NCI-H524 treated with DMSO at 0.1 percent for 48 hours (cell line): Measurements from ENCODE around the gene IFFO2.

Experiments used
- DNase-seq: peaks from one replicate; lab custom pipeline; 2025; lab: John Stamatoyannopoulos, UW

The IFFO2 gene

DNA sequence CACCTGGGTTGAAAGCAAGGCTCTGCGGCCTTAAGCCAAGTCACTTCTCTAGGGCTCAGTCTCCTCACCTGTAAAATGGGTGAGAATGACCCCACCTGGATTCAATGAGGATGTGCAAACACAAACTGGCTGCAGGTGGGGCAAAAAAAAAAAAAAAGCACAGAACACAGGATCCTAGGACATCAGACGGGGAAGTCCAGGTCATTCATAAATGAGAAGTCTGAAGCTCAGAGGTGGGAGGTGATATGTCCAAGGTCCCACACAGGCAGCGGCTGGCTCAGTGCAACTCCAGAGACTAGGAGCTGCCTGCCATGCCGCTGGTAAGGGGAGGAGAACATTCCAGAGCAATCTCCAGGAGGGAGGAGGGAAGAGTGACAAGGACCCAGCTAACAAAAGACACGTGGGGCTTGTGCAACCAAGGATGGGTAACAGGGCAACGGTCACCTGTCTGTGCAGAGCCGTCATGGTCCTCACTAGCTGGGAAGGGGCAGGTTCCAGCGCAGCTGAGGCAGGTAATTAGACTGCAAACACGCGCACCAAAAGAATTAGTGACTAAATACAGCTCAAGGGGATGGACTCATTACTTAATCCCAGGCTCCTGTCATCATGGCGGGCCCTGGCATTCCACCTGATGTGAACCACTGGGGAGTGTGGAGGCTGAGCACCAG lies 19.5 kb downstream of the IFFO2 start:
- DNase-seq, result no peak

DNA sequence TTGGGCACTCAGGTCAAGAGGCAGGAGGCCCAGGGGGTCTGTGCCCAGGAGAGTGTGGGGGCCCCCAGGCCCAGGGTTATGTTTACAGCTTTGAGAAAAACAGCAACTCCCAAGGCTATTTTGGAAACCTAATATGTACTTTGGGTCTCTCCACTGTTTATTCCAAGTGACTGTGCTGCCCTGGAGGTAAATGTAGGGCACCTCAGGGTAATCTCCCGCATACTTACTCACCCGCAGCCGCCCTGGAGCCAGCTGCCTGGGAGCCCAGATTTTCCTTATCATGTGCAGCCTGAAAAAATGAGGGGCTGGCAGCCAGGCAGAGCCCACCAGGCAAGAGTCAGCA lies 20.0 kb downstream of the IFFO2 start:
- DNase-seq, result no peak

DNA sequence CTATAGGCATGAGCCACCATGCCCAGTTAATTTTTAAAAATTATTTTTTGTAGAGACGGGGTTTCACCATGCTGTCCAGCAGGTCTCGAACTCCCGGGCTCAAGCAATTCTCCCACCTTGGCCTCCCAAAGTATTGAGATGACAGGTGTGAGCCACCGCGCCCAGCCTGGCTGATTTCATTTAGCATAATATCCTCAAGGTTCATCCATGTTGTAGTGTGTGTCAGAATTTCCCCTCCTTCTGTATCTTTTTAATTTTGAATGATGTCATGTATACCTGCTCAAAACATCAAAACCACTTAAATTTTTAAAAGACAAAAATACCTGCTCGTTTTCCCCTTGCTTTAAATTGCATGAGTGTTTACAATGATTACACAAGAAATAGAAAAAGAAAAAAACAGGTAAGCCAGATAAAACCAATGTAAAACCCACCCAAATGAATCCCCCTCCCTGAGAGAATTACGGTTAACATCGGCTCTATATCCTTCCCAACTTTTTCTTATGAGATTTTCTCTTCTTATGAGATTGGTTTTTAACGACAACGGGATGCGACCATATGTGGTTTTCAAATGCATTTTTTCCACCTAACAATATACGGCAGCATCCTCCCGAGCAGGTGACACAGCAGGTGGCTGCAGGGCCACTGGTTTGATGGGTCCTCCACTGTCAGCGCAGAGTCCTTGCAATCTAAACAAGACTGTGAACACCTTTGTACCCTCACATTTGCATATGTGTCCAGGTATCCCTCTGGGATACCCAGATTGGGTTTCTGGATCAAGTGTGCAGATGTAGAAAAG lies 22.1 kb downstream of the IFFO2 start:
- DNase-seq, result no peak

DNA sequence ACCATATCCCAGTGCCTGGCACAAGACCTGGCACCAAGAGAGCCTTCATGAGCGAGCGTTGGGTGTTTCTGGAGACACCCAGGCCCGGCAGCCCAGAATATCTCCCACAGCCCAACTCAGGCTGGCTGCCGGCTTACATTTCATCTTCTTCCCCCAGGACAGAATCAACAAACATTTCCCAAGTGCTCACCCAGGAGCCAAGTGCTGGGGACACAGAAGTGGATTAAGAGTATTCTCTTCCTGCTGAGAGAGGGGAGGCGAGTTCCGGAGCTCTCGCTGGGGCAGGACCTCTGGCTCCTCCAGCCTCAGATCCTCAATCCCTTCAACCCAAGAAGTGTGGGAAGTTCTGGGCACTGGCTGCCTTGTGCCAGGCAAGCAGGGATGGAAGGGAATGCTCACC lies 23.6 kb downstream of the IFFO2 start:
- DNase-seq, result no peak

DNA sequence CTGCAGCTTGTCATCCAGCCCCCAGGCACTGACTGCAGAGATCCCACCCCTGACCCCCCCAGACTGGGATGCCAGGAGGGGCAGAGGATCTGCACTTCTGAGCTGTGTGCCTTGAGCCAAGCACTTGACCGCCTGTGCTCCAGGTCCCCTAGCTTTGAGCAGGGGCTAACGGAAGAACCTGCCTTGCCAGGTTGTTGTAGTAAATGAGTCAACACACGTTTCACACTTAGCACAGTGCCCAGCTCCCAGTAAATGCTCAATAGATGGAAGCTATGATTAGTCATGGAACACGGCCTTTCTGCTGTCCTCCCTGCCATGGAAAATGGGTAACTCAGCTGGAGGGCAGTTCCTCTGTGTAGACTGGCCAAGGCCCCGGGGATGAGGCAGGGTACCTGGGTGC lies 24.1 kb downstream of the IFFO2 start:
- no peak for DNase-seq

DNA sequence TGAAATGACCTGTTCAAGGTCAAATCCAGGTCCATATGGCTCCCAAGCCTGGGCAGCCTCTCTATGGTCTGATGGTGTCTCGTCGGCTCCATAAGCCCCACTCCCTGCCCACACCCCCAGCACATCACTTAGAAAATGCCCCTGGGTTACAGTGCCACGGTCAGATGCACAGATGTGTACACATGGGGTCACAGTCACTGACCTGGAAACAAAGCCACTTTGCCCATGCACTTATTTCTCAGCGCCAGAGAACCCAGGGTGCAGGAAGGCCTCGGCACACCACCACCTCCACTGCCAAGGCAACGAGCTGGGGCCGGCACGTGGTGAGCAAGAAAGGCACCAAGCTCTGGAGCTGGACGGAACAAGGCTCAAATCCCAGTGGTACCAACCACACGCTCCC lies 24.7 kb downstream of the IFFO2 start:
- no peak for DNase-seq

DNA sequence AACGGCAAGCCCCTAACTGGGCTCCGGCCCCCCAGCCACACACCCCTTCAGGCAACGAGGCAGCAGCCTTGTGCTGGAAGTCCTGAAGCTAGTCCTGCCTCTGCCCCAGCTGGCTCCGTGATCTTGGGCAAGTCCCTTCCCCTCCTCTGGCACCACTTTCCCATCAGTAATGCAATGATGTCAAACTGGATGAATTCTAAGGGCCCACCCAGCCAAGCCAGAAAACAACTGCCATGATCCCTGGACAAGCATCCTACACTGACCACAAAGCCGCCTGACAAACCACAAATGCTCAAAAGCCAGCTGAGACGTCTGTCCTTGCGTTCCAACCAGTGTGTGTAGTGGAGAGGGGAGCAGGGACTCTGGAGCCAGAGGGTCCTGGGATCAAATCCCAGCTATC lies 26.8 kb downstream of the IFFO2 start:
- no peak for DNase-seq

DNA sequence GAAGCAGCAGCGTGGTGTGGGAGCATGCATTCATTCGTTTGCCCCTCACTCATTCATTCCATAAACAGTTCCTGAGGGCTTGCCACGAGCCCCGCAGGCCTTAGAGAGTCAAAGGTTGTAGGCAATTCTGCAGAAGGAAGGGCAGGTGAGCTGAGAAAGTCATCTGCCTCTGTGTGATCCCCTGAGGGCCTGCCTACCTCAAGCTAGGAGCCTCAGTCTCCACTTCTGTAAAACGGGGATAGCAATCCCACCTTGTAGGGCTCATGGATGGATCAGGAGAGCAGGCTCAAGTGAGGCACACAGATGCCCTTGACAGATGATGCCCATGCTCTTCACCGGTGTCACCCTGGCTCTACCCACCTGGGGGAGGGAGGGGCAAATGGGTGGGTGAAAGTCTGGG lies 27.5 kb downstream of the IFFO2 start:
- DNase-seq, result no peak

- DNase-seq, result no peak
These were observed 28.1 kb downstream of the IFFO2 start for GRCh38 chr1:18928406-18928805.

GRCh38 chr1:18927654-18928272 lies 28.7 kb downstream of the IFFO2 start:
- DNase-seq, result peak; percentile 63

- no peak for DNase-seq
These were observed 29.3 kb downstream of the IFFO2 start for GRCh38 chr1:18927082-18927653.

- no peak for DNase-seq
These were observed 30.0 kb downstream of the IFFO2 start for GRCh38 chr1:18926315-18927081.

- no peak for DNase-seq
These were observed 31.2 kb downstream of the IFFO2 start for GRCh38 chr1:18925279-18925678.

- DNase-seq, result no peak
These were observed 32.2 kb downstream of the IFFO2 start for GRCh38 chr1:18924221-18924691.

- DNase-seq, result peak; percentile 42
These were observed 32.7 kb downstream of the IFFO2 start for GRCh38 chr1:18923756-18924211.

GRCh38 chr1:18922848-18923755 lies 33.4 kb downstream of the IFFO2 start:
- no peak for DNase-seq

- no peak for DNase-seq
These were observed 34.2 kb downstream of the IFFO2 start for GRCh38 chr1:18922319-18922726.

DNA sequence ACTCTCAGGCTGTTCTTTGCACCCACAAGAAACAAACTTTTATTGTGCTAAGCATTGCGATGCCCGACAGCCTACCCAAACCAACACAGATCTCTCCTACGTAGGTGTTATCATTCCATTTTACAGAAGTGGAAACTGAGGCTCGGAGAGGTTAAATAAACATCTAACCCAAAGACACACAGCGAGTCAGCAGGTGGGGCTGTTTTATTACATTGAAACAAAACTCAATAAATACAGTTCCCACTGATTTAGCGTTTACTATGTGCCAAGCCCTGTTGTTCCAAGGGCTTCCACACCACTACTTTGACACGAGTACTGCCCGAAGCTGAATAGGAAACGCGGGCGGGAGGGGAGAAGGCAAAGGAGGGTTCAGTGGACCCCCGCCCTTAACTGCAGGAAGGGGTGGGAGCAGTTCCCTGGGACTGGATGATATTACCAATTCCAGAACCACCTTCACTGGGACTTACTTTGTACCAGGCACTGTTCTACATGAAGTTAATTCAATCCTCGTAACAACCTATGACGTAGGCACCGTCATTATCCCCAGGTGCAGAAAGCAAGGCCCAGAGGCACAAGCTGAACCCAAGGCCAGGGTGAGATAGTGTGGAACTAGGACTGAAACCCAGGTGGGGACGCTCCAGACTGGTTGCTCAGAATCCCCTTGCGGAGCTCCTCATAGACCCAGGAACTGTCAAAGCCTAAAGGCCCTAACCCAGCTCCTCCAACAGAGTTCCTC lies 34.8 kb downstream of the IFFO2 start:
- no peak for DNase-seq

DNA sequence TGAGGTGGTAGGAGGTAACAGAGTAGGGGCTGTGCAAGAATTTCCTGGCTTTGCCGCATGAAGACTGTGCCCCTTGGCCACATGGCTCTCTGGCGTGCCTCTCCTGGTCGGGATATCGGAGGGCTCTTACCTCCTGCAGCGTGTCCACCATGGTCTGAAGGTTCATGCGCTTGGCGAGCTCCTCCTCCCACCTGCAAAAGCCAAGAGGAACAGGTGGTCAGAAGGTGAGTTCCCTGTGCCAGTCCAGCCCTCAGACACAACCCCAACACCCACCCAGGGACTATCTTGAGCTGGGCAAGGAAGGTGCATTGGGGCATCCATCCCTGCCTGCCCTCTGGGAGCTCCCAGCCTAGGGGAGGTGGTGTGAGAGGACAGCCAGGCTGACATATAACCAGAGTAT lies 35.5 kb downstream of the IFFO2 start:
- DNase-seq, result no peak

- no peak for DNase-seq
These were observed 36.5 kb downstream of the IFFO2 start for GRCh38 chr1:18919956-18920355.
